ENCODE results near the gene NPFFR1.
"Not testable (repeated sequence)": the region's sequence is repeated elsewhere in the genome, so short reads cannot be mapped to it uniquely, and the experiment has no call there.

NPFFR1 gene

GRCh38 chr10:70222811-70223447 is 60.9 kb downstream of the NPFFR1 start:
- DNase-seq (ENCODE audit: low spot score), result not testable (repeated sequence)

- DNase-seq (ENCODE audit: low spot score), result no peak
These were observed 61.4 kb downstream of the NPFFR1 start for GRCh38 chr10:70222340-70222794.

- no peak for DNase-seq (ENCODE audit: low spot score)
These were observed 62.8 kb downstream of the NPFFR1 start for GRCh38 chr10:70221030-70221429.

GRCh38 chr10:70212879-70213278 is 70.9 kb downstream of the NPFFR1 start:
- no peak for DNase-seq (ENCODE audit: low spot score)

- DNase-seq (ENCODE audit: low spot score), result no peak
These were observed 71.5 kb downstream of the NPFFR1 start for GRCh38 chr10:70212277-70212676.

GRCh38 chr10:70206762-70207161 is 77.0 kb downstream of the NPFFR1 start:
- DNase-seq (ENCODE audit: low spot score), result no peak

- DNase-seq (ENCODE audit: low spot score), result no peak
These were observed 82.7 kb downstream of the NPFFR1 start for GRCh38 chr10:70201105-70201504.

- no peak for DNase-seq (ENCODE audit: low spot score)
These were observed 84.9 kb downstream of the NPFFR1 start for GRCh38 chr10:70198696-70199466.
